Left hindlimb (tissue), 1 donor: ENCODE data around the gene LHX3.

Source experiments
- DNase-seq: peaks from one replicate; pipeline ENCODE4 v3.0.0-alpha.2; 2018

Gene LHX3

GRCh38 chr9:136191960-136192286, 13.0 kb downstream of the LHX3 start:
- no peak for DNase-seq

- DNase-seq, result no peak
Observed at GRCh38 chr9:136191099-136191959, 13.6 kb downstream of the LHX3 start.

DNA sequence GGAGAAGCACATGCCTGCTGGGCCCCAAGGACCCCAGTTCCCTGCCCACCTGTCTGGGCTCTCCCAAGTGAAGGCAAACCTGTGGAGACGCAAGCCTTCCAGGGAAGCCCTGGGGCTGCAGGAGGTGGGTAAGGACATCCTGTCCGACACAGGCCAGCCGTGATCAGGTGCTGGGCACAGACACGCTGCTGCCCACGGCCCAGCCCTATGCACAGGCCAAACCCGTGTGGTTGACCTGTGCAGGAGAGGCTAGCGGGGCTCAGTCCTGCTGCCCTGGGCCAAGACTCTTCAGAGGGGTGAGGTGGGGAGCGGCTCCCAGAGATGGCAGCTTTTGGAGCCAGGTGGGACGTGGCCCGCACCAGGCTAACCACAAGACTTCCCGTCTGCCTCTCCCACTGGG, 14.3 kb downstream of the LHX3 start:
- no peak for DNase-seq

DNA sequence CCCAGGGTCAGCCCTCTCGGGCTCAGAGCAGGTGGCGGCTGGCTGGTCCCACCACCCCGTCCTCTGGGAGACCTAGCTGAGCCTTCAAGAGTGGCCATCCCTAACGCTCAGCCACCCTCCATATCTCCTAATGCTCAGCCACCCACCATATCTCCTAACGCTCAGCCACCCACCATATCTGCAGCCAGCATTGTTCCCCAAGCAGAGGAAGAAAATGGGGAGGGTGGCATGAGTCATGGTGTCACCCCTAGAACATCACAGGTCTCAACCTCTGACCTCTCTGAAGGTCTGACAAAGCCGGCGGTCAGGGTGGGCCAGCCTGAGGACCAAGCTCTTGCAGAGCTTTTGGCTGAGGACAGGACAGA, 14.7 kb downstream of the LHX3 start:
- DNase-seq, result no peak

- no peak for DNase-seq
Observed at GRCh38 chr9:136189394-136190236, 15.3 kb downstream of the LHX3 start.

- no peak for DNase-seq
Observed at GRCh38 chr9:136187683-136188586, 17.0 kb downstream of the LHX3 start.

DNA sequence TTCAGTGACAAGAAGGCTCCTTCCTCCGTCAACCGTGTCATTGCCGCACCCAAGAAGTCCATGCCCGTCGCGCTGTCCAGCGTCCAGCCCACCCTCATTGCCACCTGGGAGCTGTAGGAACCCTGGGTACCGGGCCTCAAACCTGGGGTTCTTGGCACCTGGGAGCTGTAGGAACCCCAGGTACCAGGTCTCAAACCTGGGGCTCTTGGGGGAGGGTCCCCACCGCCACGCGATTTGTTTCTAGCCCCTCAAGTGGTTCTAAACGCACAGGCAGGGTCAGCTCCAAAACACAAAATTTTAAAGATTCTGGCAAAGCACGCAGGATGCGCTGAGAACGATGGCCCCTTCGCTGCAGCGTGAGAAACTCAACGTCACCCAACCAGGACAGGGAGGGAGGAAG, 17.7 kb downstream of the LHX3 start:
- no peak for DNase-seq

DNA sequence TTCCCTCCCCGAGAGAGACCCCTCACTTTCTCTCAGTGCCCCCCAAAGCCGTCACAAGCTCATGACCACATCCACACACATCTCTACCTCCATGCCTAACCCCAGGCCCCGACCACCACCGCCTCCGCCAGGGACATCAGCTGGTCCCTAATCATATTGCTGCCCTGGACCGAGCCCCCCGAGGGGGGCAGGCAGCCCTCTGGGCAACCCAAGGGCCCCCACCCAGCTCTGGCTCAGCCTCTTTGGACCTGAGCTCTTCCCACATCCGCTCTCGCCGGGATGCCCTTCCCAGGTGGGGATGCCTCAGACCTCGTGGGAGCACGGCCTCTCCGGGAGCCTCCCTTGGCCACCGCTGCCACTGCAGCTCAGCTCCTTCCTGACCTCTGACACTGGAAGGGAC, 18.5 kb downstream of the LHX3 start:
- DNase-seq, result no peak

DNA sequence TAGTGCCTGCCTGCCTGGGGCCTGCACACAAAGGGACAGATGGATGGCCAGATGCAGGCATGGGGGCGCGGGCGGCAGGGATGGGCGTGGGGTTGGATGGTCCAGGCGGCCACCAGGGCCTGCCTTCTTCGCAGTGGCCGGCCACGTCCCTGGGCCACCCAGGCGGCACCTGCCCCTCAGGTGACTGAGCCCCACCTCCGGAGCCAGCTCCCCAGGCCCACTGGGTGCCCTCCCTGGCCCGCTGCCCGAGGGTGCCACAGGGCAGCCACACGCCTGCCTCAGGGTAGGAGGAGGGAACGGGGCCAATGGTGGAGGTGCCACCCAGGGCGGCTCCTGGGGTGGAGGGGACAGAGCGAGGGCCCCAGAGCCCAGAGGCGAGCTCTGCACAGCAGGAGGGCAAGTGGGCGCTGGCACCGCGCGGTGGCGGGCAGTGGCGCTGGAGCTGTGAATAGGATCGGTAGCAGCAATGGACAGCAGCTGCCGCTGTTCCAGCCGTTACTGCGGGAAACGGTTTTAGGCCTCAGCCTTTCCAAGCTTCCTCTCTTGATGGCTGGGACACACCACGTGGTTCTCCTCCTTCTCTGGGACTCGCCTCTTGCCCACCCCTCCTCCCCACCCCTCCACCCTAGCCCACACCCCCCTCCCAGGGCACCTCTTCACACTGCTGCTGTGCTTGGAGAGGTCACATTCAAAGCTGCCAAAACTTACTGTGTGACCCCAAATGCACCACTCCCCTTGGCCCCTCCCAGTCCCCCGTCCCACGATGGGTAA, 19.1 kb downstream of the LHX3 start:
- DNase-seq, result no peak

GRCh38 chr9:136185066-136185465, 19.9 kb downstream of the LHX3 start:
- DNase-seq, result no peak

DNA sequence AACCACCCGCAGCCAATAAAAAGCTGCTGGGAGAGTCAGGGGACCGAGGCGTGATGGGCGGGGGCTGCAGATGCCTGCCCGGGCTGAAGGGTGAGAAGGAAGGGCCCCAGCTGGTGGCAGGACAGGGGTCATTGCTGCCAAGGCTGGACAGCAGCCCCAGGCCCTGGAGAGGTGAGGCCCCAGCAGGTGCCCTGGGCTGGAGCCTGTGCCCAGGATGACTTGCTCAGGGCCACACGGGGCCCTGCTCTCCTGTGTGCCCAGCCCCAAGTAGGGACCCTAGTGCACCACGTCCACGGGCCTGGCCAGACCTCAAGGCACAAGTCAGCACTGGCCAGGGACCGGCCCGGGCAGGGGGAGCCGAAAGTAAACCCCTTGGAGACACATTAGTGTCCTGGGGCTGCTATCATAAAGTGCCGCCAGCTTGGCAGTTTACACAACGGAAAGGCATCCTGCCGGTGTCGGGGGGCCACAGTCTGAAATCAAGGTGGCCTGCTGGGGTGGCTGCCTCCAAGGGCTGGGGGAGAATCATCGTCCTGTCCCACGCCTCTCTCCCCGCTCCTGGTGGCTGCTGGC, 22.0 kb downstream of the LHX3 start:
- no peak for DNase-seq

- no peak for DNase-seq
Observed at GRCh38 chr9:136182420-136182787, 22.5 kb downstream of the LHX3 start.

DNA sequence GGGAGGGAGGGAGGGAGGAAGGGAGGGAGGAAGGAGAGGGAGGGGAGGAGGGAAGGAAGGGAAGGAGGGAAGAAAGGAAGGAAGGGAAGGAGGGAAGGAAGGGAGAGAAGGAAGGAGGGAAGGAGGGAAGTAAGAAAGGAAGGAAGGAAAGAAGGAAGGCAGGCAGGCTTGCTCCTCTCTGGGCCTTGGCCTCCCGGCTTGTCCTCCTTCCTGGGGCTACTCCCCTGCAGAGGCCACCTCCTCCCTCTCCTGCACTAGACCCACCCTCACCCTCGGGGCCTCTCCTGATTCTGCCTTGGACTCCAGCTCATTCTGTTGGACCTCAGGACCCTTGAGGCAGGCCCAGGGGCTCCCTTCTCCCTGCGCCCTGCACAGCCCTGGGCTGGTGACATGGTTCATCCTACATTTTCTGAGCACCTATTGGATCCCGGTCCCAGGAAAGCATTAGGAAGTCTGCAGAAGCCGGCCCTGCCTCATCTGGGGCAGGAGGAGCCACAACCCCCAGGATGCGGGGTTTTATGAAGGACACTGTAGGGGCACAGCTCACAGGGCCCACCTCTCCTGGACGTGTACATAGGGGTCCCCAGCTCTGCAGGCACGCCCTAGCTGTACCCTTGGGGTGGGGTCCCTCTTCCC, 23.0 kb downstream of the LHX3 start:
- no peak for DNase-seq

DNA sequence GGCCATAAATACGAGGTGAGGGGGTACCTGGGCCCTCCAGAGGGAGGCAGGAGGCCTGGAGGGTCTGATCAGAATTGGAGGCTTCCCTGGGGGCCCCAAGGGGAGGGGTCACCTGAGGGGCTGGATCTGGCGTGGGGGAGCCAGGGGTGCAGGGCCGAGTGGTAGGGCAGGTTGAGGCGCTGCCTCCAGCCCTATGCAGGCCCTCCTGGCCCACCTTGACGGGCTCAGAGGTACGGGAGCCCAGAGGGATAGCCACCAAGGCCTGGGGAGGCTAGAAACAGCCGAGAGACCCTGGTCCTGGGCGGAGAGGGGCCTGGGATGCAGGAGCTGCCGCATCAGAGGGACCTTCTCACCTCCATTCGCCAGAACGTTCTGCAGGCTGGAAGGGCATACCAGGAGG, 24.3 kb downstream of the LHX3 start:
- no peak for DNase-seq

GRCh38 chr9:136179761-136180160, 25.2 kb downstream of the LHX3 start:
- DNase-seq, result no peak

- no peak for DNase-seq
Observed at GRCh38 chr9:136179101-136179616, 25.8 kb downstream of the LHX3 start.

DNA sequence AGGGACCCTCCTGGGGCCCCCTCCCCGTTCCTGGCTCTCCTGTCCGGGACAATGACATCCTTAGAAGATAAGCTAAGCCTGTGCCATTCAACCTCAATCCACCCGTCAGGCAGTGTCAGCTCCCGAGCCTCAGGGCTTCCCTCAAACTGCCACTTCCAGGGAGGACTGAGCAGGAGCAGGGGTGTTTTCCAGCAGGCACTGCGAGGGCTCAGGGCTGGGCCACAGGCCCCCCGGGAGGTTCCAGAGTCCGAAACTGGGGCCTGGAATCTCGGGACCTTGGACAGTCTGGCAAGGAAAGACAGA, 26.2 kb downstream of the LHX3 start:
- no peak for DNase-seq

DNA sequence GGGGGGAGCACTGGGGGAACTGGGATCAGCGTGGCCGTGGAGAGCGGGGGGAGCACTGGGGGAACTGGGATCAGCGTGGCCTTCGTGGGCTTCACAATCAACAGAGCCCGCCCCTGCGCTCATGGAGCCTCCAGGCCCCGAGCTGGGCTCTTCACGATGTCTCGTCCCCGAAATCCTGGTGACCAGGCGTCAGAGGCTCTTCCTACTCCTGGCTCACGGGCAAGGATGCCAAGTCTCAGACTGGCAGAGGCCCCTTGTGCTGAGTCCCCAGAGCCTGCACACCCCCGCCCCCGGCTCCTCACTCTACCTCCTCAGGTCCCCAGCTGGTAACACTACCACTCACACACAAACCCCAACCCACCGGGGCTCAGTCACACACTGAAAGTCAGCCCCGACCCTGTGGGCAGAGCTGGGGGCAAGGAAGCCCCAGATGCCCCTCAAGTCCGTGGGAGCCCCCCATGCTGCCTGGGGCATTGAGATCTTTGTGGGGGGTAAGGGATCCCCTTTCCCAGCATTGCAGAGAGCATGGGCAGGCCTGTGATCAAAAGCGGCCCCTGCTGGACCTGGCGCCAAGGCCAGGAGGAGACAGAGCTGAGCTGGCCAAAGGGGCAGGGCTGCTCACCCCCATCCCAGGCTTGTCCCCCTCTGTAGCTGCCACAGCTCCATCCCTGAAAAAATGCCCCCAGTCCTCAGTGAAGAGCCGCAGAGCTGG, 26.7 kb downstream of the LHX3 start:
- no peak for DNase-seq

DNA sequence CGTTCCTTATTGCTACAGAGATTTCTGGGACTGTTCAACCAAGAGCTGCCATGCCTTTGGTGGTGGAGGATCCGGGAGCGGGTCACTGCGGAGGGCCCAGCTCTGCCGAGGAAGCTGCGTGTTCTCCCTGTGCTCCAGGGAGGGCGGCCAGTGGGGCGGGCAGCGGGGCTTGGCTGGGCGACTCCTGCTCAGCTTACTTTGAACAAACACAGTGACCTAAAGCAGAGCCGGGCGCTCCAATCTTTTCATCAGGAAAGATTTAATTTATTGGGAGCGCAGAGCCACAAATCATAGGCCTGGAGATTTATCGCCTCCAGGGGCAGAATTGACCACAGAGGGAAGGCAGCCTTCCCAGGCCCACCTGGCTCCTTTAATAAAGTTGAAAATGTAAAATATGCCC, 27.7 kb downstream of the LHX3 start:
- DNase-seq, result no peak

DNA sequence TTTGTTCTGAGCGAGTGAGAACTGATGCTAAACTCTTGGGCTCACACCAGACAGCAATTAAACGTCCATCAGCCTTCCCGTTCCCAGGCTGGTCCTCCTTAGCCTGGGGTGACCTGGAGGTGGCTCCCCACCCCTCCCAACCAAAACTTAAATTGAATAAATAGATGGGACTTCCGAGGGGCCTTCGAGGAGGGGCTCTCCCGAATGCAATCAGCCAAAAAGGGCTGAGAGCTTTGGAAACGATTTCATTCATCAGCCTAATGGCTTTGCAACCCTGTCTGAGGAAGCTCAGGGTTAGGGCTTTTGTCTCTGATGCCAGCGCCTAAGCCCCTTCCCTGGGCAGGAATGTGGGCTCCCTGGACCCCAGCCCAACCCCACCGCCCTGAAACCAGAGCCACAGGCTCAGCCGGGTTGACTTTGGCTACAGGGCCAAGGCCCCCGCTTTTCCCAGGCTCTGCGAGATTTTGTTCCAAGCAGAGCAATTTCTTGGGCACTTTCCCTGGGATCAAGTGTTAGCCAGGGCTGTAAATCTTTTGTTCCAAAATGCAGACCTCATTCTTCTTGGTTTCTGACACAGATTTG, 29.2 kb downstream of the LHX3 start:
- peak; percentile 61 for DNase-seq
